HCT116 (cell line): ENCODE results near the gene MYO10. TPM values are rescaled to one million over a fixed set of nuclear protein-coding genes. Genes with fewer than 3 reads are reported as not detected.

Experiments
- ATAC-seq: fragments of 200-7000 bp; cut with Tn5 transposase; 2 replicates; pipeline ENCODE4 v1.9.1; 2020; ENCODE audit warnings: mild to moderate bottlenecking, moderate library complexity
- BruUV-seq: library from RNA; stranded (reverse); fragments of 400-500 nt; replicated peaks from 2 replicates; lab custom pipeline; 2021; lab: Mats Ljungman, UMichigan
- CTCF ChIA-PET: fragments of 300-600 bp; sonication (Branson Sonifier 250); formaldehyde crosslinking; loops from one replicate; lab custom pipeline; 2021; ENCODE audit warnings: antibody characterized with exemption; lab: Charles Lee
- POLR2A ChIA-PET: fragments of 300-600, 350-600 bp; sonication (Branson Sonifier 250); formaldehyde crosslinking; loops from one replicate; lab custom pipeline; 2021; ENCODE audit warnings: antibody characterized with exemption; lab: Charles Lee
- RAD21 ChIA-PET, 2 experiments: fragments of 300-600 bp; sonication (Branson Sonifier 250); formaldehyde crosslinking; loops; one replicate each; lab custom pipeline; 2023; ENCODE audit warnings: low total read pairs in 2 of 2; ENCODE audit not compliant: uncharacterized antibody in 2 of 2, unreplicated experiment in 2 of 2, low non-redundant PET in 1 of 2; lab: Charles Lee
- DNase-seq: peaks from one replicate; pipeline ENCODE4 v3.0.0-alpha.2; 2010; ENCODE audit warnings: low read depth, low spot score
- H2AFZ ChIP-seq: fragments of 200-600 bp; shearing (Covaris generic), sonication (generic); 2 replicates; pipeline ENCODE4 v1.6.1; 2017; ENCODE audit warnings: low read depth, mixed run types, mixed read lengths, antibody characterized with exemption, low read length; ENCODE audit not compliant: poor library complexity, severe bottlenecking
- H3K27ac ChIP-seq: 2 replicates; pipeline ENCODE4 v1.5.1; 2012; ENCODE audit warnings: low read depth, low read length
- H3K27me3 ChIP-seq: fragments of 200-600 bp; sonication (generic); 2 replicates; pipeline ENCODE4 v1.6.1; 2016; ENCODE audit warnings: mixed run types, low read length, mixed read lengths; ENCODE audit not compliant: insufficient read depth
- H3K36me3 ChIP-seq, 2 experiments: fragments of 200-500 bp in 1 of 2; fragments of 200-600 bp in 1 of 2; sonication (Bioruptor generic) in 1 of 2; sonication (generic) in 1 of 2; 2 replicates each; pipeline versions ENCODE4 v1.5.1 to v1.6.1; 2014 to 2016; ENCODE audit warnings: low read length in 2 of 2, inconsistent platforms in 1 of 2, mixed read lengths in 1 of 2, mixed run types in 1 of 2; ENCODE audit not compliant: insufficient read depth in 2 of 2, control insufficient read depth in 1 of 2
- H3K4me1 ChIP-seq, 2 experiments: fragments of 200-600 bp in 1 of 2; sonication (generic) in 1 of 2; 2 replicates each; pipeline versions ENCODE4 v1.5.1 to v1.6.1; 2012 to 2017; ENCODE audit warnings: low read length in 2 of 2, inconsistent platforms in 1 of 2, mild to moderate bottlenecking in 1 of 2, mixed read lengths in 1 of 2, mixed run types in 1 of 2, moderate library complexity in 1 of 2; ENCODE audit not compliant: insufficient read depth in 2 of 2, control insufficient read depth in 1 of 2
- H3K4me2 ChIP-seq: fragments of 200-600 bp; sonication (generic); 2 replicates; pipeline ENCODE4 v1.6.1; 2017; ENCODE audit warnings: mixed run types, low read length, mixed read lengths
- H3K4me3 ChIP-seq, 2 experiments: fragments of 200-600 bp in 1 of 2; sonication (generic) in 1 of 2; replicated peaks in 1 of 2; 2 replicates each; pipeline ENCODE4 v1.5.1; 2011 to 2016; ENCODE audit warnings: low read length in 2 of 2, control low read depth in 1 of 2, low read depth in 1 of 2, mild to moderate bottlenecking in 1 of 2, mixed read lengths in 1 of 2, mixed run types in 1 of 2
- H3K79me2 ChIP-seq: fragments of 200-600 bp; sonication (generic); 2 replicates; pipeline ENCODE4 v1.6.1; 2017; ENCODE audit warnings: mild to moderate bottlenecking, mixed run types, low read length, moderate library complexity, mixed read lengths; ENCODE audit not compliant: insufficient read depth
- H3K9ac ChIP-seq: fragments of 200-600 bp; sonication (generic); 2 replicates; pipeline ENCODE4 v1.6.1; 2016; ENCODE audit warnings: low read length, mixed read lengths
- H3K9me2 ChIP-seq: fragments of 200-600 bp; sonication (generic), shearing (Covaris generic); 2 replicates; pipeline ENCODE4 v1.6.1; 2017; ENCODE audit warnings: mixed run types, mild to moderate bottlenecking, moderate library complexity; ENCODE audit not compliant: insufficient read depth
- H3K9me3 ChIP-seq, 2 experiments: fragments of 200-500 bp in 1 of 2; fragments of 200-600 bp in 1 of 2; sonication (Bioruptor generic) in 1 of 2; sonication (generic) in 1 of 2; 2 replicates each; pipeline ENCODE4 v1.6.1; 2014 to 2017; ENCODE audit warnings: low read length in 2 of 2, mixed read lengths in 2 of 2, inconsistent platforms in 1 of 2, low read depth in 1 of 2, mild to moderate bottlenecking in 1 of 2, mixed run types in 1 of 2, moderate library complexity in 1 of 2; ENCODE audit not compliant: control insufficient read depth in 1 of 2, insufficient read depth in 1 of 2
- H4K20me1 ChIP-seq: fragments of 200-600 bp; sonication (generic), shearing (Covaris generic); 2 replicates; pipeline ENCODE4 v1.6.1; 2017; ENCODE audit warnings: mixed run types, mild to moderate bottlenecking, moderate library complexity; ENCODE audit not compliant: insufficient read depth
- EGR1 ChIP-seq: IDR thresholded peaks from 2 replicates; pipeline ENCODE4 v1.6.1; 2012; ENCODE audit warnings: low read depth
- ELF1 ChIP-seq: IDR thresholded peaks from 2 replicates; pipeline ENCODE4 v1.6.1; 2012; ENCODE audit warnings: low read depth, borderline replicate concordance
- EZH2phosphoT487 ChIP-seq: fragments of 200-600 bp; IDR thresholded peaks from 2 replicates; pipeline ENCODE4 v1.6.1; 2018; ENCODE audit warnings: antibody characterized with exemption, borderline replicate concordance
- FOSL1 ChIP-seq: IDR thresholded peaks from 2 replicates; pipeline ENCODE4 v1.6.1; 2012; ENCODE audit warnings: low read depth
- POLR2A ChIP-seq: IDR thresholded peaks from 2 replicates; pipeline ENCODE4 v1.7.0; 2011; ENCODE audit warnings: borderline replicate concordance; ENCODE audit not compliant: insufficient read depth, insufficient read length; ENCODE audit errors: extremely low read depth
- SRF ChIP-seq: IDR thresholded peaks from 2 replicates; pipeline ENCODE4 v1.6.1; 2012; ENCODE audit warnings: low read depth
- YY1 ChIP-seq: IDR thresholded peaks from 2 replicates; pipeline ENCODE4 v1.6.1; 2011; ENCODE audit warnings: low read length, low read depth, moderate library complexity, mild to moderate bottlenecking; ENCODE audit not compliant: insufficient replicate concordance; ENCODE audit errors: extremely low read depth
- ZNF274 ChIP-seq: fragments of 200-500 bp; sonication (Bioruptor generic); IDR thresholded peaks from 2 replicates; pipeline ENCODE4 v1.6.1; 2014; ENCODE audit warnings: mild to moderate bottlenecking, low read depth, low read length, inconsistent platforms
- intact Hi-C: fragments of 100-400 bp; cut with micrococcal nuclease; formaldehyde crosslinking; loops from 2 replicates; pipeline ENCODE4 v1.10.0; 2022
- total RNA-seq: library from RNA; stranded (reverse); gene quantifications from one replicate; pipeline ENCODE4 v1.2.1, GENCODE V29; 2021; ENCODE audit not compliant: unreplicated experiment
- TF ChIP-seq, protein P1 (sequence below): IDR thresholded peaks from 2 replicates; pipeline ENCODE4 v1.6.1; 2011; ENCODE audit warnings: mild to moderate bottlenecking, low read length, moderate library complexity; ENCODE audit not compliant: insufficient replicate concordance; ENCODE audit errors: extremely low read depth
- TF ChIP-seq, protein P2 (sequence below): IDR thresholded peaks from 2 replicates; pipeline ENCODE4 v1.6.1; 2012
- TF ChIP-seq, protein P3 (sequence below): IDR thresholded peaks from 2 replicates; pipeline ENCODE4 v1.6.1; 2012; ENCODE audit warnings: low read depth

MYO10 gene
- total RNA-seq, 1 experiment from 2014 or later = 34.9 TPM

DNA sequence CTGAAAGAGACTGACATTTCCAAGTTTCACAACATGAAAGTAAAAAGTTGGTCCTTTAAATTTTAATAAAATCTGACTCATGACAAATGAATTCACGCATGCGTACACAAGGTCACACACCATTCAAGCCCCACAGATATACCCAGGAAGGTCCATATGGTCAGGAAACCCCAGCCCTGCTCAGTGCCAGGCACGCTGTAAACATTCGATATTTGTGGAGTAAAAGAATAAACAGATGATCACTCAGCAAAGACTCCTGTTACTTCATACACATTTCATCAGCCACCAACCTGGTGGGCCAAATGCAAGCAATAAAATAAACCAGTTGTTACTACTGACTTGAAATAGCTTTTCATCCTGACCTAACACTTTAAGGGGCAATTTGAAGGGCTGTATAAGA is 161.3 kb downstream of the MYO10 start:
- H3K4me3 ChIP-seq = no peak overlapping the region
- DNase-seq (no peak), ATAC-seq (no peak)
- intact Hi-C loops = no loop called here
- no peaks in the 10 kb centered on the region for H3K9me3 ChIP-seq
- no peak overlapping the region for H3K9ac ChIP-seq
- H3K27ac ChIP-seq = no peak overlapping the region
- H3K9me2 ChIP-seq = no peaks in the 10 kb centered on the region
- CTCF ChIA-PET = no interaction called here
- H3K27me3 ChIP-seq = no peaks in the 10 kb centered on the region
- 0 out of 4 replicates have a peak, but pooled peaks cover 0 to 3% of the 10 kb centered on the region in 2 experiments for H3K36me3 ChIP-seq
- no peaks in the 10 kb centered on the region for H3K4me1 ChIP-seq
- no peak overlapping the region for H3K4me2 ChIP-seq
- POLR2A ChIA-PET = no interaction called here
- TF ChIP-seq ZNF274 = no peak
- no peak for TF ChIP-seq ELF1
- TF ChIP-seq FOSL1 = no peak
- TF ChIP-seq POLR2A = no peak
- no peak for TF ChIP-seq YY1
- TF ChIP-seq EZH2phosphoT487 = no peak
- TF ChIP-seq SRF = no peak
- TF ChIP-seq, protein P1, sequence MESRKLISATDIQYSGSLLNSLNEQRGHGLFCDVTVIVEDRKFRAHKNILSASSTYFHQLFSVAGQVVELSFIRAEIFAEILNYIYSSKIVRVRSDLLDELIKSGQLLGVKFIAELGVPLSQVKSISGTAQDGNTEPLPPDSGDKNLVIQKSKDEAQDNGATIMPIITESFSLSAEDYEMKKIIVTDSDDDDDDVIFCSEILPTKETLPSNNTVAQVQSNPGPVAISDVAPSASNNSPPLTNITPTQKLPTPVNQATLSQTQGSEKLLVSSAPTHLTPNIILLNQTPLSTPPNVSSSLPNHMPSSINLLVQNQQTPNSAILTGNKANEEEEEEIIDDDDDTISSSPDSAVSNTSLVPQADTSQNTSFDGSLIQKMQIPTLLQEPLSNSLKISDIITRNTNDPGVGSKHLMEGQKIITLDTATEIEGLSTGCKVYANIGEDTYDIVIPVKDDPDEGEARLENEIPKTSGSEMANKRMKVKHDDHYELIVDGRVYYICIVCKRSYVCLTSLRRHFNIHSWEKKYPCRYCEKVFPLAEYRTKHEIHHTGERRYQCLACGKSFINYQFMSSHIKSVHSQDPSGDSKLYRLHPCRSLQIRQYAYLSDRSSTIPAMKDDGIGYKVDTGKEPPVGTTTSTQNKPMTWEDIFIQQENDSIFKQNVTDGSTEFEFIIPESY = no peak
- TF ChIP-seq EGR1 = no peak
- TF ChIP-seq, protein P2, sequence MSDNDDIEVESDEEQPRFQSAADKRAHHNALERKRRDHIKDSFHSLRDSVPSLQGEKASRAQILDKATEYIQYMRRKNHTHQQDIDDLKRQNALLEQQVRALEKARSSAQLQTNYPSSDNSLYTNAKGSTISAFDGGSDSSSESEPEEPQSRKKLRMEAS = no peak
- TF ChIP-seq, protein P3, sequence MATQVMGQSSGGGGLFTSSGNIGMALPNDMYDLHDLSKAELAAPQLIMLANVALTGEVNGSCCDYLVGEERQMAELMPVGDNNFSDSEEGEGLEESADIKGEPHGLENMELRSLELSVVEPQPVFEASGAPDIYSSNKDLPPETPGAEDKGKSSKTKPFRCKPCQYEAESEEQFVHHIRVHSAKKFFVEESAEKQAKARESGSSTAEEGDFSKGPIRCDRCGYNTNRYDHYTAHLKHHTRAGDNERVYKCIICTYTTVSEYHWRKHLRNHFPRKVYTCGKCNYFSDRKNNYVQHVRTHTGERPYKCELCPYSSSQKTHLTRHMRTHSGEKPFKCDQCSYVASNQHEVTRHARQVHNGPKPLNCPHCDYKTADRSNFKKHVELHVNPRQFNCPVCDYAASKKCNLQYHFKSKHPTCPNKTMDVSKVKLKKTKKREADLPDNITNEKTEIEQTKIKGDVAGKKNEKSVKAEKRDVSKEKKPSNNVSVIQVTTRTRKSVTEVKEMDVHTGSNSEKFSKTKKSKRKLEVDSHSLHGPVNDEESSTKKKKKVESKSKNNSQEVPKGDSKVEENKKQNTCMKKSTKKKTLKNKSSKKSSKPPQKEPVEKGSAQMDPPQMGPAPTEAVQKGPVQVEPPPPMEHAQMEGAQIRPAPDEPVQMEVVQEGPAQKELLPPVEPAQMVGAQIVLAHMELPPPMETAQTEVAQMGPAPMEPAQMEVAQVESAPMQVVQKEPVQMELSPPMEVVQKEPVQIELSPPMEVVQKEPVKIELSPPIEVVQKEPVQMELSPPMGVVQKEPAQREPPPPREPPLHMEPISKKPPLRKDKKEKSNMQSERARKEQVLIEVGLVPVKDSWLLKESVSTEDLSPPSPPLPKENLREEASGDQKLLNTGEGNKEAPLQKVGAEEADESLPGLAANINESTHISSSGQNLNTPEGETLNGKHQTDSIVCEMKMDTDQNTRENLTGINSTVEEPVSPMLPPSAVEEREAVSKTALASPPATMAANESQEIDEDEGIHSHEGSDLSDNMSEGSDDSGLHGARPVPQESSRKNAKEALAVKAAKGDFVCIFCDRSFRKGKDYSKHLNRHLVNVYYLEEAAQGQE = no peak
- TF ChIP-seq, all 23 proteins: peak for 0
- Histone ChIP-seq H4K20me1 (no peaks in the 10 kb centered on the region), H3K79me2 (no peaks in the 10 kb centered on the region), H2AFZ (no peak overlapping the region)
- BruUV-seq = no TSS peak
- RAD21 ChIA-PET = no interaction called here
